Upper lobe of left lung (tissue), 6 donors: Measurements from ENCODE around the gene ALLC. TPM values are rescaled to one million over a fixed set of nuclear protein-coding genes. Genes with fewer than 3 reads are reported as not detected.
A peak's percentile ranks its signal among the peaks of the same experiment; 100 is the strongest.
"Not testable (repeated sequence)": the region's sequence is repeated elsewhere in the genome, so short reads cannot be mapped to it uniquely, and the experiment has no call there.

Source experiments
- ATAC-seq, 2 donors: fragments of 200-7000 bp; cut with Tn5 transposase; one replicate each; pipeline ENCODE4 v1.9.1; 2022; ENCODE audit warnings: mild to moderate bottlenecking in 2 of 2, moderate library complexity in 2 of 2; ENCODE audit not compliant: low FRiP score in 2 of 2
- DNase-seq, 2 donors: peaks; one replicate each; pipeline ENCODE4 v3.0.0-alpha.2; 2019 to 2020
- H3K27ac ChIP-seq, 4 donors: fragments of 200-600 bp; sonication (generic); one replicate each; pipeline ENCODE4 v1.5.1; 2016 to 2019
- H3K27me3 ChIP-seq, 4 donors: fragments of 200-600 bp; sonication (generic); one replicate each; pipeline ENCODE4 v1.5.1; 2017 to 2019
- H3K36me3 ChIP-seq, 4 donors: fragments of 200-600 bp; sonication (generic); one replicate each; pipeline ENCODE4 v1.5.1; 2016 to 2019
- H3K4me1 ChIP-seq, 4 donors: fragments of 200-600 bp; sonication (generic); one replicate each; pipeline ENCODE4 v1.5.1; 2018 to 2019
- H3K4me3 ChIP-seq, 4 donors: fragments of 200-600 bp; sonication (generic); one replicate each; pipeline ENCODE4 v1.5.1; 2017 to 2019; ENCODE audit warnings: mild to moderate bottlenecking in 2 of 4, moderate library complexity in 1 of 4
- H3K9me3 ChIP-seq, 4 donors: fragments of 200-600 bp; sonication (generic); one replicate each; pipeline ENCODE4 v1.5.1; 2018 to 2019
- CTCF ChIP-seq, 6 experiments: fragments of 450-650 bp in 4 of 6; fragments of 200-600 bp in 2 of 6; sonication (generic) in 2 of 6; IDR thresholded peaks; one replicate each; pipeline ENCODE4 v1.5.1; 2016 to 2019; ENCODE audit warnings: antibody characterized with exemption in 6 of 6
- EP300 ChIP-seq, 4 donors: sonication (generic); formaldehyde crosslinking; IDR thresholded peaks; one replicate each; pipeline ENCODE4 v1.5.1; 2017; ENCODE audit warnings: antibody characterized with exemption in 4 of 4, control low read depth in 2 of 4
- POLR2A ChIP-seq, 4 donors: fragments of 450-650 bp; IDR thresholded peaks; one replicate each; pipeline ENCODE4 v1.5.1; 2016 to 2017; ENCODE audit warnings: antibody characterized with exemption in 4 of 4, mild to moderate bottlenecking in 2 of 4
- POLR2AphosphoS5 ChIP-seq, 2 donors: sonication (generic); formaldehyde crosslinking; IDR thresholded peaks; one replicate each; pipeline ENCODE4 v1.5.1; 2017; ENCODE audit warnings: antibody characterized with exemption in 2 of 2
- WGBS, 2 donors: methylation state at CpG; one replicate each; pipeline ENCODE4 v1.1.5; 2017 to 2018; 5-methylcytosine and 5-hydroxymethylcytosine counted together
- total RNA-seq, 6 donors: library from RNA; depleted of rRNA in 4 of 6; stranded (reverse); fragments of >200 nt in 4 of 6; gene quantifications; one replicate each; pipeline versions ENCODE4 v1.1.0 to v1.2.1, GENCODE V29; 2016 to 2021
- donor health status: DM: no; HTN: no; CAD: no; lungs with moderate emphysema.
- donor health status: DM: no; HTN: yes; CAD: no; lungs with severe emphysema.

The ALLC gene
- total RNA-seq: not detected

DNA sequence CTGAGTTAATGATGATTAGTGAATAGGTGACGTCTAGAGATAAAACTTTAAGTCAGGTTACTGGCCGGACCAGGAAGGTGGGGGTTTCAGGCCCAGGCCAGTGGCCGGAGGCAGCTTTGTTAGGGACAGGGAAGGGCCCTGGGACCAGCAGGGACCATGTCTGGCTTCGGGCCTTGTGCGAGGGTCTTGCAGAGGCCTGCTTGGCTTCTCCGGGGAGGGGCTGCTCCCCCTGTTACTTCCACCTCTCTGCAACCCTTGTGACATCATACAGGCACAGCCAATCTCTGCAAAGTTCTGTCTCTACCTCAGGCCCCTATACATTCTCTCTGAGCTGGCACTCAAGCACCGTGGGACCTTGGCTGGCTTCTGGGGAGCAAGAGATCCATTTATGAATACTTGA, at the start of gene ALLC:
Gene ALLC, plus strand, starts transcription at position 320 of the 400 bp plus-strand sequence. CDS start 12,958 bp downstream, outside the sequence.
- no peak for ATAC-seq
- 94 to 96% methylated on average over 3 to 7 of the region's 7 CpGs for WGBS, 2 donors
- TF ChIP-seq EP300 (IDR thresholded peaks at IDR 0.05) (no peak), POLR2AphosphoS5 (IDR thresholded peaks at IDR 0.05) (no peak), CTCF (IDR thresholded peaks at IDR 0.05) (no peak), POLR2A (IDR thresholded peaks at IDR 0.05) (no peak)

DNA sequence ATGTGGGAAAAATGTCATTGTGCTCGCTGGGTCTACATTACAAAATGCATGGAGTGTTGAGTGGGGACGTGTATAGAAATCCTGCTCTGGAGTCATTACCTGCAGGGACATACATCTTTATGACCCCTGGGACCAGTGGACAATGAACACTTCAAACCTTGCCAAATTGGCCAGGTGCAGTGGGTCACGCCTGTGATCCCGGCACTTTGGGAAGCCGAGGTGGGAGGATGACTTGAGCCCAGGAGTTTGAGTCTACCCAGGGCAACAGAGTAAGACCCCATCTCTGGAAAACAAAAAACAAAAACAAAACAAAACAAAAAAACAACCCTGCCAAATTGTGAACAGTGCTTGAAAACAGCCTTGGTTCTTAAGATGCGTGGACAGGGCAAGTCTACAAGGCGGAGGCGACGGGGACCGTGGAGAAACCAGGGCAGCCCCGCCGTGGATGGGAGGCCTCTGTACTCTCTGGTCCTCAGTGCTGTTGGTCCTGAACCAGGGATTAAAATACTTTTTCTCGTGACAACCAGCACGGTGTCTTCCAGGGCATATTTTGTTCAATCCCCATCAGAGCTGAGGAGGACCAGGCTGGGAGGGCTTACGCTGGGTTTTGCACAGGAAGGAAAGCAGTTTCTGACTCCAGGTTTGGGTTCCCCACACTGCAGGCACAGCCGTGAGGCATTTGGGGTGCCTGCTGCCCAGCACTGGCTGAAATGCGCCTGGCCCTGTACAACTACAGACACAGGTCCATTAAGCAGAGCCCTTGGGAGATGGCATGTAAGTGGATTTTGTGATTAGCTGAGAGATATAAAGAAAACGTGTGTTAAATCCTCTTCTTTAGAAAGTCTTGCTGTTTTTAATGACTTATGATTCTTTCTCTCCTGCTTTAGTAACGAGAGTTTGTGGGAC, 49.4 kb upstream of the ALLC start:
- H3K36me3 ChIP-seq: no peaks in the 10 kb centered on the region
- DNase-seq (peak in 1 of 2 donors; percentile 35), ATAC-seq (no peak)
- no peak overlapping the region for H3K27ac ChIP-seq
- H3K27me3 ChIP-seq: no peaks in the 10 kb centered on the region
- no peaks in the 10 kb centered on the region for H3K4me1 ChIP-seq
- TF ChIP-seq EP300 (IDR thresholded peaks at IDR 0.05) (no peak), CTCF (IDR thresholded peaks at IDR 0.05) (no peak), POLR2A (IDR thresholded peaks at IDR 0.05) (no peak), POLR2AphosphoS5 (IDR thresholded peaks at IDR 0.05) (no peak)
- 81 to 85% methylated on average over 19 of the region's 19 CpGs for WGBS, 2 donors
- H3K9me3 ChIP-seq: no peaks in the 10 kb centered on the region
- no peak overlapping the region for H3K4me3 ChIP-seq

More for the DNA sequence above, at the start of gene ALLC:
- no peak within 1 kb of the TSS for H3K27ac ChIP-seq
- H3K9me3 ChIP-seq: no peaks in the 10 kb centered on the region
- no peaks in the 10 kb centered on the region for H3K36me3 ChIP-seq
- H3K27me3 ChIP-seq: no peaks in the 10 kb centered on the region
- no peak within 1 kb of the TSS for H3K4me3 ChIP-seq
- no peaks in the 10 kb centered on the region for H3K4me1 ChIP-seq
- no peak for DNase-seq

GRCh38 chr2:3609279-3609673, 48.7 kb upstream of the ALLC start:
- not testable (repeated sequence) for H3K9me3 ChIP-seq, H3K27ac ChIP-seq, H3K4me1 ChIP-seq, H3K27me3 ChIP-seq, H3K4me3 ChIP-seq, H3K36me3 ChIP-seq, DNase-seq, ATAC-seq
- 70 to 76% methylated on average over 4 of the region's 4 CpGs for WGBS, 2 donors

DNA sequence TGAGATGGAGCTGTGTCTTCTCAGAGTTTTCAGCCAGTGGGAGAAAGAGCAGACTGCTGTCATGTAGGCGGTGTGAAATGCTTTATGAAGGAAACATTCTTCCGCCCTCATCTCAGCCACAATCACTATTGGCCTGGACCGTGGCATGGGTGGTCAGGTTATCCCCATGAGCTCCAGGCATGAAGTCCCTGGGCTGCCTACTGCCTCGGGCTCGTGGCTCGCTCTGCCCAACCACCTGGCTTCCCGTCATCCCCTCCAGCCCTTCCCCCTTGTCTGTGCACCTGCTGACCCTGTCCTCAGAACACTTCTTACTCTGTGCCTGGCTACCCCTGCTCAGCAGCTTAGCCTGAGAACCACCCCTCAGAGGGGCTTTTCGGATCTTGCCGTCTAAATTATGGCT, 47.6 kb upstream of the ALLC start:
- WGBS, 2 donors: 89 to 91% methylated on average over 9 of the region's 9 CpGs
- TF ChIP-seq POLR2A (IDR thresholded peaks at IDR 0.05): no peak
- TF ChIP-seq EP300 (IDR thresholded peaks at IDR 0.05): no peak
- TF ChIP-seq POLR2AphosphoS5 (IDR thresholded peaks at IDR 0.05): no peak
- no peak for TF ChIP-seq CTCF (IDR thresholded peaks at IDR 0.05)
- Histone ChIP-seq H3K4me3 (no peak overlapping the region), H3K27me3 (no peaks in the 10 kb centered on the region), H3K9me3 (peaks cover 0 to 1% (median 0%) of the 10 kb centered on the region in 4 donors), H3K27ac (no peak overlapping the region), H3K4me1 (no peaks in the 10 kb centered on the region), H3K36me3 (no peaks in the 10 kb centered on the region)
- ATAC-seq (no peak), DNase-seq (peak in 1 of 2 donors; percentile 42)

DNA sequence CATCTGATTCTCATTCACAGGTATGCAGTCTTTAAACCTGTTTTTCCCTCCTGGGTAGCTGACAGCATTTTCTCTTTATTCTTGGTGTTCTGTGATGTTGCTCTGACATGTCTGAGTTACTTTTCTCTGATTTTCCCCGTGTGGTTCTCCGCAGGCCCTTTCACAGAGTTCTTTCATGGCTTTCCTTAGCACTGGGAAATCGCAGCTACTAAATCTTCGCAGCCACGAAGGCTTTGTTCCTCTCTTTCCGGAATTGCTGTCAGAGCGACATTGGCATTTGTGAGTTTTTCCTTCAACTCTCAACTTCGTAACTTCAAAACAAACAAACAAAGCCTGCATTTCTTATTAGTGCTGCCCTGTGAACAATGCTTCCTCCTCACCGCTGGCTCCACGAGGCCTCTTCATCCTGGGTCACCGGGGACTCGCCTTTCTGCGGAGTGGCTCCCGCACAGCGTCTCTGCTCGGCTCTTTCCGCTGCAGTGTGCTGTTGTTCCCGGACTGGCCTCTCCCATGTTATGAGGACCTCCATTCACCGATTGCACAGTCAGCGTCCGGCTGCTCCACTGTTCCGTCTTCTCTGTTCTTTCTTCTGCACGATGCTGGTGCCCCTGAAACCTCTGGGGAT, 47.0 kb upstream of the ALLC start:
- ATAC-seq: no peak
- H3K9me3 ChIP-seq: peaks cover 0 to 6% (median 0%) of the 10 kb centered on the region in 4 donors
- no peaks in the 10 kb centered on the region for H3K27me3 ChIP-seq
- WGBS, 2 donors: 71 to 75% methylated on average over 23 of the region's 23 CpGs
- TF ChIP-seq POLR2AphosphoS5 (IDR thresholded peaks at IDR 0.05) (no peak), POLR2A (IDR thresholded peaks at IDR 0.05) (no peak), CTCF (IDR thresholded peaks at IDR 0.05) (no peak), EP300 (IDR thresholded peaks at IDR 0.05) (no peak)
- H3K4me3 ChIP-seq: no peak overlapping the region
- peak in 1 of 2 donors; percentile 30 for DNase-seq
- no peak overlapping the region for H3K27ac ChIP-seq
- no peaks in the 10 kb centered on the region for H3K36me3 ChIP-seq
- H3K4me1 ChIP-seq: no peaks in the 10 kb centered on the region
